ENCODE data around the gene CDH15.

CDH15 gene

DNA sequence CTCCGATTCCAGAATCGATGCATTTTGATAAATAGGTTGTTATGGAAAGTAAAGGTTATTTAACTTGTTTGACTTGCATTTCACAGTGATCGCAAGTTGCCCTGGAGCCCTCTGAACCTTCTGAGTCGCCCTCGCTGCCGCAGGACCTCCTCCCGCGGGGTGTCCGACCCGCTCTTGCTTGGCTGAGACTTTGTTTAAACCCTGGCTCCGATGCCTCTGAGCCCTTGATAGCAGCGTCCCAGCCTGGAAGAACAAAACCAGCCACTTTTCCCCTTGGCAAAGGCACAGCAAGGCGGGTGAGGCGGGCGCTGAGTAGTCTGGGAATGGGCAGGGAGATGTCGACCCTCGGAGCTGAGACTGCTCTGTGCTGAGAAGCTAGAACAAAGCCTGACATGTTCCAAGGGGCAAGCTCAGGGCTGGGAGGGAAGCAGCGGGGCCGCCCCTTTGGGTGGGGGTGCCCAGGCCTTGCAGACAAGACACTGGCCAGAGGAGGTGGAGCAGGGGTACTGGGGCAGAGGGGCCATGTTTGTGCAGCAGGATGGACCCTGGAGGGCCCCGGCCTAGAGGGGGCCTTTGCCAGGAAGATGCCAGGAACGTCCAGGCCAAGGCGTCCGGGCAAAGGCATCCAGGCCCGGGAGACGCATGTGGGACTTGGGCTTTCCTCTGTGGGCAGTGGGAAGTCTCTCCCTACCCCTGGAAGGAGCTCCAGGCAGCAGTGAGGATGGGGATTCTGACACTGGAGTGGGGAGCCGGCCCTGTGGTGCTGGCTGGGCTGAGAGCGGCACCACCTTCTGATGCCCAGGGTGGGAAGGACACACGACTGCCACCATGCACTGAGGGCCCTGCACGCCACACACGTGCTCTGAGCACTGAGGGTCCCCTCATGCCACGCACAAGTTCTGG is 30.3 kb upstream of the CDH15 start:
- no peak for DNase-seq (ENCODE audit: low read depth)

DNA sequence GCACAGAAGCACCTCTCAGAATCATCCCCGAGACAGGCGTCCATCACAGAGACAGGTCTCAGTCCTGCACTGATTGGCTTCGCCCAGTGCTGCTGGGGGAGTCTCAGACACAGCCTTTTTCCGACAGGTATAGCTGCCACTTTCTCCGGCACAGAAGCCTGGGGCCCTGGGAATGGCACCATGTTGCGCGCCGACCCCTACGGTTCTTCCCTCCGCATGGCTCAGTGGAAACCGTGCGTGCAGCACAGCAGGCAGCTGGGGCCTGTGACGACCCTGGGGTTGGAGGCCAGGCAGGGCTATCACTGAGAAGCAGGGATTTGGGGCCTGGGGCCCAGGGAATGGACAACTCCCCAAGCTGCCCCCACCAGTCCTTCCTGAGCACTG is 29.7 kb upstream of the CDH15 start:
- no peak for DNase-seq (ENCODE audit: low read depth)

DNA sequence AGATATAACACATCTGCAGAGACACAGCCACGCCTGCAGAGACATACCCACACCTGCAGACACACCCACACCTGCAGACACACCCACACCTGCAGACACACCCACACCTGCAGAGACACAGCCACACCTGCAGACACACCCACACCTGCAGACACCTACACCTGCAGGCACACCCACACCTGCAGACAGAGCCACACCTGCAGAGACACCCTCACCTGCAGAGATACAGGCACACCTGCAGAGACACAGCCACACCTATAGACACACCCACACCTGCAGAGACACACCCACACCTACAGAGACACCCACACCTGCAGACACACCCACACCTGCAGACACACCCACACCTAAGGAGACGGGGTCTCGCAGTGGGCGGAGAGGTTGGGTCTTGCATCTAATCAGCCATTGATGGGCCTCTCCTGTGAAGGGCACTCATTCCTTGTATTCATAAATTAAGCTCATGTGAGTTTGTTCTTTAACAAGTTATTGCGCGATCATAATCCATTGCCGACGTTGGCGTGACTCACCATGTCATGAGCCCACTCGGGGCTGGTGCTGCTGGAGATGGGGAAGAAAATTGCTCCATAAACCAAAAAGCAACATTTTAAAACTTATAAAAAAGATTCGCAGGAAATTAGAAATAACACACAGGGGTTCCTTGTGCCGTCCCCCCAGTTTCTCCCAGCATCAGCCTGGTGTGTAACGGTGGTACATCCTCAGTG is 28.9 kb upstream of the CDH15 start:
- DNase-seq (ENCODE audit: low read depth): no peak

DNA sequence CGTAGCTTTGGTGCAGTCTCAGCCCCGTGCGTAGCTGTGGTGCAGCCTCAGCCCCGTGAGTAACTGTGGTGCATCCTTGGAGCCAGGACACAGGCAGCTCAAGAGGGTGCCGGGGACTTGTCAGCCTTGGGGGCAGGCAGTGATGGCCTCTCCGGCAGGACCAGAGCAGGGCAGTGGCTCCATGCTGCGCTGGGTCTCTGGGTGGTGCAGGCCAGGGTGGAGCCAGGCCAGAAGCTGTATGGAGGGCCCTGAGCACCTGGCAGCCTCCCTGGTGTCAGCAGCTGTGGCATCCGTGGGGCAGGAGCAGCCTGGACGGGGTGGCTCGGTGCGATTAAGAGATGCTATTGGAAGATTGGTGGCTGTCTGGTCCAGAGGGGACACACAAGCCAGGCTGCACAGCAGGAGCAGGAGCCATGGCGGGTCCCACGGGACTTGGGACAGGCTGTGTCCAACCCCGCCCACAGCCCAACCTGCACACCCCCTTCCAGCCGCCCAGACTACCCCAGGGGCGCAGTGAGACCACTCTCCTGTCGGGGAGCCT is 28.3 kb upstream of the CDH15 start:
- no peak for DNase-seq (ENCODE audit: low read depth)

DNA sequence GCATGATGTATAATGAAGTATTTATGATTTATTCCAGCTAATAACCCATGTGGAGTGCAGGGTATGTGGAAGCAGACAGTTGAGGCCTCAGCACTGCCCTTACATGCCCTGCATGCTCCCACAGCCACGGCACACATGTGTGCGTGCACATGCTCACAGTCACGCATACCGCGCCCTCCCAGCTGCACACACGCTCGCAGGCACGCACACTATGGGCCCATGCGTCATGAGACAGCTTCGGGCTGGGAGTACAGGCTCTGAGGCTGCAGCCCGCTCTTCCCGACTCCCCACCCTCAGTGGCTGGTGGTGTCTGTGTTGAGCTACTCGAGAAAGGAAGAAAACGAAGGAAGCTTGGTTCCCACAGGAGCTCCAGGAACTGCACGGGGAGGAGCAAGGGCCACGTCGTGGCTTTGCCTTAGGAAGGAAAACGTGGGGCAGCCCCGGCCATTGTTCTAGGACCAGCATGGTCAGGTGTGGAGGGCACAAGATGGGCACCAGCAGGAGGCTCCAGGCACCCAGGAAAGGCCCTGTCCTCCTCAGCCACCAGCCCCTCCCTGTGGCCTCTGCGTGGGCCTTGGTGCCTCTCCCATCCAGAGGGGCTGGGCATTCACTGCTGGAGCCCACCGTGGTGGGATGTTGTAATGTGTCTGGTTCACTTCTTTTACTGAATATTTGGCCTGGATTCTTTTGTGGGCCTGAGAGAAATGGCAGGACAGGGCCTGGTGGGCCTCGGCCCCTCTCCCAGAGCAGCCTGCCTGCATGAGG is 27.5 kb upstream of the CDH15 start:
- no peak for DNase-seq (ENCODE audit: low read depth)

DNA sequence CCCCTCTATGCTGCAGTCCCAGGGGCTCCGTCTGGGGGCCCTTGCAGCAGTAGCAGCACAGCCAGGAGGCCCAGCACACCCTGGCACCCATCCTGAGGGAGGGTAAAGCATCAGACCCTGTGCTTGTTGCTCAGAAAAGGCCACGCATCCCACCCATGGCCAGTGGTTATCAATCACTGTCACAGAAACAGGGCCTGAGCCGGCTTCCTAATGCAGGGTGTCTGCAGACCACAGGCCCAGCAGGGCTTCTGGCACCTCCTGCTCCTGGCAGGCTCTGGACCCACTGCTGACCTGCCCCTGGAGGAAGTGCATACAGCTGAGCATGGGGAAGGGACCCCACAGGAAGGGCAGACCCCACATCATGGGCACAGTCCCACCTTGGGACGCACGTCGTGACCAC is 26.9 kb upstream of the CDH15 start:
- no peak for DNase-seq (ENCODE audit: low read depth)

DNA sequence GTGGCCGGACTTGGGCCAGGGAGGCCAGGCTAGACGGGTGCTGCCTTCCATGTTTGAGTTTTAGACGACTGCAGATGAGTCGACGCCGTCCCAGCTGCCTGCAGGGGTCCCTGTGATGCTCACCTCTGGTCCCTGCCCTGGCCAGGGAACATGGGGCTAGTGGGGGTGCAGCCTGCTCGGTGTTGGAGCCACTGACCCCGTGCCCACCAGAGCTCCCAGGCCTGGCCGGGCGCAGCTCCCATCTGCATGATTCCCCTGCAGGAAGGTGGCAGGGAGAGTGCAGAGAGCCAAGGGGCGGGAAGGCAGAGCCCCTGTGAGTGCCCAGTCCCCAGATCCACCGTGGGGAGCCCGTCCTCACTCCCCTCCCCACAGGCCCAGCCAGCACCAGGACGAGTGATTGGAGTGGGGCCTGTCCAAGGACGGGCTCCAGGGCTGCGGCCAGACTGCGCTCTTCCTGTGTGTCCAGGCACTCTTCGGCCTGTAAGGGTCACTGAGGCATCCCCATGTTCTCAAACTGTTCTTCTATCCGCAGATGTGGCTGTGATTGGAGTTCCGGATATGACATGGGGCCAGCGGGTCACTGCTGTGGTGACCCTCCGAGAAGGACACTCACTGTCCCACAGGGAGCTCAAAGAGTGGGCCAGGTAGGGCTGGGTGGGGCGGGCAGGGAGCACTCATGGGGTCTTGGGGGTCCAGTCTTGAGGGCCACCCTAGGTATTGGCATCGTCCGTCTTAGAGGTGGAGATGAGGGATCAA is 26.0 kb upstream of the CDH15 start:
- DNase-seq (ENCODE audit: low read depth): no peak

DNA sequence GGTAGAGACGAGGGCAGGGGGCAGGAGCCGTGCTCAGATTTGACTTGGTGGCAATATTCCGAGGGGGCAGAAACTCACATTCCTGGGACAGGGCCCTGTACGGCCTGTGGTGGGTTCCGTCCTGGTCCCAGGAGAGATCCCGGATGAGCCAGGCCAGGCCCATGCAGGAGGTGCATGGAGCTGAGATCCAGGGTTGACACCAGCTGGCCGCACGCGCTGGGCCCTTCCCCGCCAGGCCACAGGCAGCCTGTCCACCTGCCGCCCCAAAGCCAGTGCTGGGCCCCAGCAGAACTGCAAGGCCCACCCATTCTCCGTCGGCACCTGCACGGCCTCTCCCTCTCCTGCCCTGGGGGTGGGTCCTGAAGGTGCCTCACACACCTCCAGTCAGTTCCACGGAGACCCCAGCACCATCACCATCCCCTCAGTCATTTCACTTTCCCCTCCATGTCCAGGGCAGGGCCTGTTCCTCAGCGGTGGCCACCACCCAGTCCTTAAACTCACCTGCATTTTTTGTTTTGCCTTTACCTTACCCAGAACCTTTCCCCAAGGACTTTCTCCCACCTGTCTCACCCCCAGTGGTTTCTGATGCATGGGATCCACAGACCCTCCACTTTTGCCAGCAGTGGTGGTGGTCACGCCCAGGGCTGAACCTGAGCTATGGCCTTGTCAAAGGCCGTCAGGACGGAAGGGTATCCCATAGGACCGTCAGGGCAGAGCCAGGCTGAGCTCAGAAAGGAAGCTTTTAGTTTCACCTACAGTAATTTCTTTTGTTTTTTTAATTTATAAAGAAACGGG is 25.1 kb upstream of the CDH15 start:
- DNase-seq (ENCODE audit: low read depth): no peak

DNA sequence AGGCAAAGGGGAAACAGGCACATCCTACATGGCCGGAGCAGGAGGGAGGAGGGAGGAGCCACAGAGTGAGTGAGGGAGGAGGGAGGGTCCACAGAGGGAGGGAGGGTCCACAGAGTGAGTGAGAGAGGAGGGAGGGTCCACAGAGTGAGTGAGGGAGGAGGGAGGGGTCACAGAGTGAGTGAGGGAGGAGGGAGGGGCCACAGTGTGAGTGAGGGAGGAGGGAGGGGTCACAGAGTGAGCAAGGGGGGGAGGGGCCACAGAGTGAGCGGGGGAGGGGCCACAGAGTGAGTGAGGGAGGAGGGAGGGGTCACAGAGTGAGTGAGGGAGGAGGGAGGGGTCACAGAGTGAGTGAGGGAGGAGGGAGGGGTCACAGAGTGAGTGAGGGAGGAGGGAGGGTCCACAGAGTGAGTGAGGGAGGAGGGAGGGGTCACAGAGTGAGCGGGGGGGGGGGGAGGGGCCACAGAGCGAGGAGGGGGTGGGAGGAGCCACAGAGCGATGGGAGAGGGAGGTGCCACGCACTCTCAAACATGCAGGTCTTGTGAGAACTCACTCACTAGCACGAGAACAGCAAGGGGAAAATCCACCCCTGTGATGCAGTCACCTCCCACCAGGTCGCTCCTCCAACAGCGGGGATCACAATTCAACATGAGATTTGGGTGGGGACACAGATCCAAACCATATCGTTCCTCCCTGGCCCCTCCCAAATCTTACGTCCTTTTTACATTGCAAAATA is 24.3 kb upstream of the CDH15 start:
- no peak for DNase-seq (ENCODE audit: low read depth)

DNA sequence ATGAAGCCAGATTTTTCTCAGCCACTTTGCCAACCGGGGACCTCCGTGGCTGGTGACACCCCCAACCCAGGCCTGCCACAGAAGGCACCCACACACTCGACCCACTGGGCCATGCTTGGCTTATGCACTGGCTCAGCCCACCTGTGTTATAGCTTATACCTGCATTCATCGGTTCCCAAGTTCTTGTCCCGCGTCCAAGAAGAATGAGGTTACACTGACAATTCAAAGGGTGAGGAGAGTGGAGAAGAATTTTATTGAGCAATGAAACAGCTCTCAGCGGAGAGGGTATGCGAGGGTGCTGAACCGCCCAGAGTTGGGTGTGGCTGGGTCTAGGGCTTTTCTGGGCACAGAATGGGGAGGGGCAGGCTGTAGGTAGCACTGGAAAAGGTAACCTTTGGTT is 22.2 kb upstream of the CDH15 start:
- DNase-seq (ENCODE audit: low read depth): no peak

DNA sequence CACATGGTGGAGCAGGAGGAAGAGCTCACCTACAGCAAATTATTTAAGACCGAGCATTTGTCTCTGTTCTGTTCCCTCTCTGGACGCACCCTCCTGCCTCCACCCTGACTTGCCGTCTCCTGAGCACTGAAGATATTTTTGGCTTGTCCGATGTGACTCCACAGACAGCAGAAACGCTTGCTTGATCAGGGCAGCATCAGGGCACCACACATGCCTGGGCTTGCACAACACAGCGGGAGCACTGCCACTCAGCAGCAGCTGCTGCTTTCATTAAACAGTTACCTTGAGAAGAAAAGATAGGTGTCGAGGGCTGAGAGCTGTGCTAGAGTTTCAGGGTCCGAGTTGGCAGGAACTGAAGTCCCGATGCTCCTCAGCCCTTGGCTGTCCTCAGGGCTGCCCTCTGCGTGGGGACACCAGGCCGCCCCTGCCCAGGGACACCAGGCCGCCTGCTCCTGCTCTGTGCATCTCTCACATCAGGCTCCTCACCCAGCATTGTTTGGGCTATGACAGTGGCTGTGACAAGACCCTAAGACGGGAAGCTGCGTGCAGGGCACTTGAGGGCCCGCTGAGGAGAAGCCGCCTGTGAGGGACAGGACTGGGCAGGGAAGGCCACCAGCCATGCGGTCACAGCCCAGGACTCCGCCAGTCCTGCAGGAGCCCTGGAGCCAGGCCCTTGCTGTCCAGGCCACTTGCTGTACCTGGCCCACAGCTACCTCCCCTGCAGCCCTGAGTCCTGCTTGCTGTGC is 21.3 kb upstream of the CDH15 start:
- DNase-seq (ENCODE audit: low read depth): no peak

DNA sequence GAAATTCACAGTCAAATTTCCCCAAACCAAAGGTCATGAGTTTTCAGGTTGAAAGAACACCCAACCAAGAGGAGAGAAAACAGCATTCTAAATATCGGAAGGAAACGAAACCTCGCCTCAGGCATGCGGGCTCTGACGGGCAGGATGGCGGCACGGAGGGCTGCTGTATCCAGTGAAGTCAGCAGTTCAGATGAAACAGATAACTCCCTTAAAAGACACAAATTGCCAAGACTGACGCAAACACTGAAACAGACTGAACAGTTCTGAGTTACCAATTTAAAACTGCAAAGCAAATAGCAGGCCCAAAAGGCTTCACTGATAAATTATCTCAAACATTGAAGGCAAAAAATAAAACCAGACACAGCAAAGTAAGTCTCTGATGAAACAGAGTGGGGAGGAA is 20.6 kb upstream of the CDH15 start:
- DNase-seq (ENCODE audit: low read depth): no peak

DNA sequence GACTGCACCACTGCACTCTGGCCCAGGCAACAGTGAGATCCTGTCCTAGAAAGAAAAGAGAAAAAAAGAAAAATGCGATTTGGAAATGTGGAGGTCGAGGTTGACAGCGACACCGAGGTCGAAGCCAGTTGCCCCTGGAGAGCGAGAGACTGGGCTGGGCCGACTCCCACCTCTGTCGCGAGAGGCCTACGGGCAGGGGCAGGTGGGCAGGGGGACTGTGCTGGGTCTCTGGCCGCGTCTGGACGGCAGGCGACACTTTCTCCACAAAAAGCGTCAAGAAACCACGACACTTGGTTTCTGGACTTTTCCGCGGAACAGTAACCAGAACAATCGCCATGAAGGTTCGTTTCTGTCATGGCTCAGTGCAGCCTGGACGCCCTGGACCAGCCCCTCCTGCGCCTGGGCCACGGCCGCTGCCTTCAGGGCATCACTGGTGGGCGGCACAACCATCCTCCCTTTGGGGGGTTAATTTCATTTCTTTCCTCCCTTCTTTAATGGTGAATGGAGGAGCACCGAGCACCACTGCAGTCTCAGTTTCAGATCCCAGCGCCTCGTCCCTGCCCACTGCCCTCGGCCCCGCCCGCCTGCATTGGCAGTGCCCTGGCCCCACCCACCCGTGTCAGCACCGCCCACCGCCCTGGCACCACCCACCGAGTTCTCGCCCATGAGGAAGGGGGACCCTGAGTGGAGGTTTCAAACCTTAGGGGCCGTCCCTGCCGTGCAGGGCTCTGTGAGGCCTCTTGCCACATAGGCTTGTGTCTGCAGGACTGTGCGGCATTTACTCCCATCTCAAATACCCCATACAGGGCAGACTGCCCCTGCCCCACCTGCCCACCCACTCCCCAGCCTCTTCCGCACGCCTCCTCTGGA is 18.5 kb upstream of the CDH15 start:
- no peak for DNase-seq (ENCODE audit: low read depth)

DNA sequence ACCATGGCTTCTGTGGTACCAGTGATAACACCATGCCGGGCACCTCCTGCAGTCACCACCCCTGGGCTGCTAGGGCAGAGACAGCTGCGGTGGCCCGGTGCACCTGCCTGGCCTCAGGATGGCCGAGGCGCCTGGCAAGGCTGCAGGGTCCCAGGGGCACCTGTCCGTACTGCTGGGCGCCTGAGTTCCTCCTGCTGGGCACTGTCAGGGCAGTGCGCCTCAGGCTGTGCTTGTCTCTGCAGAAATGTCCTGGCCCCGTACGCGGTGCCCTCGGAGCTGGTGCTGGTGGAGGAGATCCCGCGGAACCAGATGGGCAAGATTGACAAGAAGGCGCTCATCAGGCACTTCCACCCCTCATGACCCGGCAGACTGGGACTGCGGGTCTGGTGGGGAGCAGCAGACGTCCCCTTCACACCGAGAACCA is 17.7 kb upstream of the CDH15 start:
- no peak for DNase-seq (ENCODE audit: low read depth)

DNA sequence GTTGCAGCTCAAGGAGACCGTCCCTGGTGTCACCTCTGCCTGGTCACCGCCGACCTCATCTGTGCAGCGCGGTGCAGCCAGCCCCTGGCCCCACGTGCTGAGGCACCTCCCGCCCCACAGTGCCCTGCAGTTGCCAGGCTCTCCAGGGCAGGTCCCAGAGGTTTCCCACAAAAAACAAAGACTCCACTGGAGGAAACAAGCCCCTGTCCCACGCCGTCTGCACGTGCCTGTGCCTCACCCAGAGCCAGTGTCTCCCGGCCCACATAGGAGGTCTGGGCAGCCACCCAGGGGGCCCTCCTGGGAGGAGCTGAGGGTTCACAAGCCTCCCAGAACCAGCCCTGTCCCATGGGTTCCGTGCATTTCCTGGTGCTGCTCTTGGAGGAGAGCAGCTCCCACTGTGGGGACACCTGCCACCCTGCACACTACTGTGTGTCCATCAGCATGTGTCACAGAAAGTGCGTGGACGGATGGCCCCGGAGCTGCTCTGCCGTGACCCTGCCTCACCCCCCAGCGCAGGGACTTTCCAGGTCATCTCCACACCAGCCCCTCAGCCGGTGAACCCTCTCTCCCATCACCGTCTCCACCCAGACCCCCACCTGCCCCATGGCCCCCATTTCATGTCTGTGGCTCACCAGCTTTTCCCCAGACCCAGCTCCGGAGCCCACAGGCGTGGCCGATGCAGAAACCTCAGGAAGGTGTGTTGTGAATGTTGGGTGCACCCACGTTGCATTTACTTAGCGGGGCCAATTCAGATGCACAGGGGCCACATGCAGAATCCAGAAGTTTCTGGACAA is 17.0 kb upstream of the CDH15 start:
- no peak for DNase-seq (ENCODE audit: low read depth)

DNA sequence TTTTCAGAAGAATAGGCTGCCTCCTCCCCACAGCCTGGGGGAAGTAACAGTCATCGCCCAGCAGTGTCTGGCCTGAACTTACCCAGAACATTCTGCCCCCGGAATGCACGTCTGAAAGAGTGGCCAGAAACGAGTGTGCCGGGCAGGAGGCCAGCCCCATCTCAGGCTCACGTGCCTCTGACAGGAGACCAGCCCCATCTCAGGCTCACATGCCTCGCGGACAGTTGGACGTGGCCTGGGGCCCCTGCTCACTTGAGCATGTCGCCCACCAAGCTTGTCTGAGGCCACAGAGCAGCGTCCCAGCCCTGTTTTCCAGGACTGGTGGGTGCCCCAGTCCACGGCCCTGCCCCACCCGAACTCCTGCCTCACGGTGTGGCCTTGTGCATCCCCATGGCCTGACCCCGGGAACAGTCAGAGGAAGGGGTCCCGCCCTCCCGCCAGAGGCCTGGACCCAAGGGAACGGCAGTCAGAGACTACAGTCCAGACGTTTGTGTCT is 16.3 kb upstream of the CDH15 start:
- DNase-seq (ENCODE audit: low read depth): no peak
